NCI-H748 (cell line): Measurements from ENCODE around the gene GJA1.
"Not testable (repeated sequence)": the region's sequence is repeated elsewhere in the genome, so short reads cannot be mapped to it uniquely, and the experiment has no call there.

Source experiments
- DNase-seq: peaks from one replicate; lab custom pipeline; 2025; ENCODE audit not compliant: unreplicated experiment; lab: John Stamatoyannopoulos, UW

The GJA1 gene

GRCh38 chr6:121435444-121436069 is at the start of gene GJA1:
TSS of gene GJA1 (plus strand) at chr6:121435646. CDS start at chr6:121446848, 11,202 bp downstream.
- no peak for DNase-seq

GRCh38 chr6:121386551-121386950 is 48.9 kb upstream of the GJA1 start:
- not testable (repeated sequence) for DNase-seq

- DNase-seq = no peak
These were observed 46.0 kb upstream of the GJA1 start for GRCh38 chr6:121389419-121389818.

- no peak for DNase-seq
These were observed 41.5 kb upstream of the GJA1 start for GRCh38 chr6:121393731-121394505.

GRCh38 chr6:121395736-121396135 is 39.7 kb upstream of the GJA1 start:
- DNase-seq = no peak

GRCh38 chr6:121397188-121397587 is 38.3 kb upstream of the GJA1 start:
- DNase-seq = not testable (repeated sequence)

GRCh38 chr6:121398127-121398526 is 37.3 kb upstream of the GJA1 start:
- DNase-seq = no peak

GRCh38 chr6:121399966-121400365 is 35.5 kb upstream of the GJA1 start:
- DNase-seq = no peak

- no peak for DNase-seq
These were observed 31.5 kb upstream of the GJA1 start for GRCh38 chr6:121403964-121404363.

- no peak for DNase-seq
These were observed 30.1 kb upstream of the GJA1 start for GRCh38 chr6:121405306-121405705.

GRCh38 chr6:121408321-121408720 is 27.1 kb upstream of the GJA1 start:
- DNase-seq = no peak

GRCh38 chr6:121413879-121414278 is 21.6 kb upstream of the GJA1 start:
- DNase-seq = no peak

GRCh38 chr6:121418346-121418745 is 17.1 kb upstream of the GJA1 start:
- no peak for DNase-seq

- DNase-seq = no peak
These were observed 8.8 kb upstream of the GJA1 start for GRCh38 chr6:121426686-121427085.

GRCh38 chr6:121428872-121429756 is 6.3 kb upstream of the GJA1 start:
- DNase-seq = no peak

- DNase-seq = peak; percentile 33
These were observed 4.7 kb upstream of the GJA1 start for GRCh38 chr6:121430514-121431460.

GRCh38 chr6:121431776-121432175 is 3.7 kb upstream of the GJA1 start:
- DNase-seq = not testable (repeated sequence)

- no peak for DNase-seq
These were observed 1.2 kb upstream of the GJA1 start for GRCh38 chr6:121434037-121434770.

GRCh38 chr6:121436274-121436857 is 920 bp downstream of the GJA1 start:
- DNase-seq = peak; percentile 6
